Measurements from ENCODE around the gene ENPP1.

DNA sequence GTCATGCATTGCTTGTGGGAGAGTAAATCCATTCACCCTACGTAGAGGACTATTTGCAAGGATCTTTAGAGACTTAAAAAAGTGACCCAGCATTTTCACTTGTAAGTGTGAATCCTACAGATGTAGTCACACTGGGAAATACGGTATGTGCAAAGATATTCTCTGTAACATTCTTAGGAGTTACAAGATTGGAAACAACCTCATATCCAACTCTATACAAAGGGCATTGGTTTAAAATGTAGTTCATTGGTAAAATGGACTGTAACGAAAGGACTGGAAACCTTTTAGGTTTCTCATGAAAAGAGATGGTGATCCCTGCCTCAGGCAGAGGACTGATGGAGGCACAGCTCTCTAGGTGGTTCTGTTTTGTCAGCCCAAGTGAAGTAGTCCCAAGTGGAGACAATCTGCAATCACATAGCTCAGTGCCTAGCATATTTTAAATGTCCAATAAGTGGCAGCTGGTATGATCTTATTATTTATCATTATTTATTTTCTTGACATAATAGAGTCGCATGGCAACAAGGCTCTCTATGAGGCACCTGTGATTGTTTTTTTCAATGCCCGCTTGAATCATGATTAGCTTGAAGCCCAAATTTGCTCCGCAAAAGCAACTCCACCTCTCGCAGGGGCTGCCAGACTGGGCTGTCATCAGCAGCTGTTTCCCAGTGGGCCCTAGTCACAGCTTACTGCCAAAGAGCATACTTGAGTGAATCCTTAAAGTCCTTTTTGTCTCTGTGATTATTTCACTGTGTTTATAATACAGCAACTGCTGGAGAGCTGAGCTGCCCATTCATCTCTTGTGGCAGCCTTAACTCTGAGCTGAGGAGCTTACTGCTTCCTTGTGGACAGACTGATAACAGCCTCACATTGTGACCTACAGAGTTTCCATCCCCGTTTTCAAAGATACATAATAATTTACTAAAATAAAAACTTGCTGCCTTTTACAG is 19.8 kb upstream of the ENPP1 start:
- TF ChIP-seq POLR2AphosphoS5 (IDR thresholded peaks at IDR 0.05; ENCODE audit: low read depth, low read length) (no peak), POLR2A (IDR thresholded peaks at IDR 0.05; ENCODE audit: low read depth, low read length) (no peak)
